ENCODE measurements around the gene SLC28A3.

SLC28A3 gene

DNA sequence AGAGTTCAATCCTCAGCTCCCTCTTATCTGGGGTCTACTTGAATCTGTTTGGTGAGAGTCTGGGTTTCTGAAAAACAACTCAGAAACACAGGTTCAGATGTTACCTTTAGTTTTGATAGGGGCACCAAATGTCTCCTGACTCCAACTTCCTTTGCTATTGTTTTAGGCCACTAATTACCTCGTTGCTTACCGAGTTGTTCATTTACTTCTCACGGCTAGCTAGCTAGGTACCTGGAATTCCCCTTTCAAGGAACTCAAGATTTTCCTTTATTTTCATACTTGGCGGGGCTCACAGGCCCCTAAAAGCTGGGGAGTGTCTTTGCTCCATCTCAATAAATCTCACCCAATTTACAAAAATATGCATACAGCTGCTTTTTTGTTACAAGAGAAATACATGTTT, 111.4 kb downstream of the SLC28A3 start:
- peaks cover 14% of the 10 kb centered on the region for H3K27me3 Mint-ChIP-seq (ENCODE audit: low read depth)
- no peak overlapping the region for H3K27ac Mint-ChIP-seq
- no peaks in the 10 kb centered on the region for H3K9me3 Mint-ChIP-seq
- DNase-seq (ENCODE audit: low spot score): no peak
- no peaks in the 10 kb centered on the region for H3K4me1 Mint-ChIP-seq (ENCODE audit: low read depth)
- no peak overlapping the region for H3K4me3 Mint-ChIP-seq
- no peaks in the 10 kb centered on the region for H3K36me3 Mint-ChIP-seq (ENCODE audit: low read depth)

DNA sequence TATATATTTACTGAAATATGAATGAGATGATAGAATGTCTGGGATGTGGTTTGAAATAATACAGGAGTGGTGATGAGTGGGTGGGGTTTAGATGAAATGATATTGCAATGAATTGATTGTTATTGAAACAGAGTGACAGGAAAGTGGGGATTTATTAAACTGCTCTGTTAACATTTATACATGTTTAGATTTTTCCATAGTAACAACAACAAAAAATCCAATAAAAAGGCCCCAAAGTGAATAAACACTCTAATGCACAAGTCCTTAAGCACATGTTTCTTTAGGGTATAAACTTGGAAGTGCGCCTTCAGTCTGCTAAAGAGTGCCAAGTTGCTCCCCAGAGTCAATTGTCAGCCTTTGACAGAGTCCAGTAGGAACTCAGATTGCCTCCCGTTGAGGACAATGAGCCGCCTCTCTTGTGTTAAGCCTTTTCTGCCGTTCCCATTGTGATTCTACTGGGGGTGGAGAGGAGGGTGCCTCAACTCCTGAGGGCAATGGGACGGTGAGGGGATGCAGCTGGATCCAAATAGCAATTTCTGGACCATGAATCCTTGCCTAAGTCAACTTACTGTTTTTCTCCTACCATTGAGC, 112.3 kb downstream of the SLC28A3 start:
- H3K9me3 Mint-ChIP-seq: no peaks in the 10 kb centered on the region
- no peak overlapping the region for H3K27ac Mint-ChIP-seq
- H3K27me3 Mint-ChIP-seq (ENCODE audit: low read depth): peaks cover 14% of the 10 kb centered on the region
- H3K4me1 Mint-ChIP-seq (ENCODE audit: low read depth): no peaks in the 10 kb centered on the region
- H3K4me3 Mint-ChIP-seq: no peak overlapping the region
- no peaks in the 10 kb centered on the region for H3K36me3 Mint-ChIP-seq (ENCODE audit: low read depth)
- no peak for DNase-seq (ENCODE audit: low spot score)

DNA sequence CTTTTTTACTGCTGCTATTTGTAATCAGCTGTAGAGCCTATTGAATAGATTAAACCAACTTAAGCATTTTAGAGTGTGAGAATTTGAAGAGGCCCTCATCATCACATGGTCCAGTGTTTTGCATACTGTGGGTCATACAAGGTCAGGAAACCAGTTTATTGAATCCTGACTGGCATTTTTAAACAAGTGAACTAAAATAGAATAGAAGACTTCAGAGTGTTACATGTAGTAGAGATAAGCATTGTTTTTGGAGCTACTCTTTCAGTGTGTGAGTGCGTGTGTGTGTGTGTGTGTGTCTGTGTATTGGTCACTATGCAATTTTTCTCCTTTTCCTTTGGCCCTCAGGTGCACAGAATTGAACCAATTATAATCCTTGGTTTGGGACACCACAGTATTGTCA, 114.4 kb downstream of the SLC28A3 start:
- H3K4me3 Mint-ChIP-seq: no peak overlapping the region
- H3K4me1 Mint-ChIP-seq (ENCODE audit: low read depth): no peaks in the 10 kb centered on the region
- H3K27ac Mint-ChIP-seq: no peak overlapping the region
- H3K36me3 Mint-ChIP-seq (ENCODE audit: low read depth): no peaks in the 10 kb centered on the region
- peaks cover 10% of the 10 kb centered on the region for H3K27me3 Mint-ChIP-seq (ENCODE audit: low read depth)
- no peaks in the 10 kb centered on the region for H3K9me3 Mint-ChIP-seq
- DNase-seq (ENCODE audit: low spot score): no peak
